ENCODE data around the gene CYP2A6. TPM values are rescaled to one million over a fixed set of nuclear protein-coding genes. Genes with fewer than 3 reads are reported as not detected.
"Not testable (repeated sequence)": the region's sequence is repeated elsewhere in the genome, so short reads cannot be mapped to it uniquely, and the experiment has no call there.

Gene CYP2A6
- total RNA-seq, 1 donor from 2014 or later, result not detected

DNA sequence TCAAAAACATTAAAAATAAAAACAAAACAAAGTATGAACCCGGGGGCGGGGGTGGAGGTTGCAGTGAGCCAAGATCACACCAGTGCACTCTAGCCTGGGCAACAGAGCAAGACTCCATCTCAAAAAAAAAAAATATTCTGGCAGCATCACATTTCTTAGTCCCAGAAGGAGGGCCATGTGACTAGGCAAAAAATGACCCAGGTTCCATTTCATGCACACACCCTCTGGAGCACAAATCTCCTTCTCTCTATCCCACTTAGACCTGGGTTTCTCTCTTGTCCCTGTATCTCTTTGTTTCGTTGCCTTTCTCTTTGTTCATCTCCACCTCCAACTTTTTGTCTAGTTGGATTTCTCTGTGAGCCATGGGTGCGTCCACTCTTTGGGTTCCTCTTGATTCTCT is 37.9 kb upstream of the CYP2A6 start:
- ATAC-seq (ENCODE audit: low read depth) (no peak), DNase-seq (no peak)
- no peaks in the 10 kb centered on the region for H3K36me3 Mint-ChIP-seq (ENCODE audit: low read depth)
- ChIA-PET CTCF (no interaction called here), POLR2A (no interaction called here)
- intact Hi-C loops (cut with micrococcal nuclease), result no loop called here
- no peaks in the 10 kb centered on the region for H3K9me3 Mint-ChIP-seq
- H3K27me3 Mint-ChIP-seq, result peaks cover 24% of the 10 kb centered on the region
- no peak overlapping the region for H3K4me3 Mint-ChIP-seq
- no peak overlapping the region for H3K27ac Mint-ChIP-seq
- H3K4me1 Mint-ChIP-seq, result no peaks in the 10 kb centered on the region
- TF ChIP-seq, protein P1, sequence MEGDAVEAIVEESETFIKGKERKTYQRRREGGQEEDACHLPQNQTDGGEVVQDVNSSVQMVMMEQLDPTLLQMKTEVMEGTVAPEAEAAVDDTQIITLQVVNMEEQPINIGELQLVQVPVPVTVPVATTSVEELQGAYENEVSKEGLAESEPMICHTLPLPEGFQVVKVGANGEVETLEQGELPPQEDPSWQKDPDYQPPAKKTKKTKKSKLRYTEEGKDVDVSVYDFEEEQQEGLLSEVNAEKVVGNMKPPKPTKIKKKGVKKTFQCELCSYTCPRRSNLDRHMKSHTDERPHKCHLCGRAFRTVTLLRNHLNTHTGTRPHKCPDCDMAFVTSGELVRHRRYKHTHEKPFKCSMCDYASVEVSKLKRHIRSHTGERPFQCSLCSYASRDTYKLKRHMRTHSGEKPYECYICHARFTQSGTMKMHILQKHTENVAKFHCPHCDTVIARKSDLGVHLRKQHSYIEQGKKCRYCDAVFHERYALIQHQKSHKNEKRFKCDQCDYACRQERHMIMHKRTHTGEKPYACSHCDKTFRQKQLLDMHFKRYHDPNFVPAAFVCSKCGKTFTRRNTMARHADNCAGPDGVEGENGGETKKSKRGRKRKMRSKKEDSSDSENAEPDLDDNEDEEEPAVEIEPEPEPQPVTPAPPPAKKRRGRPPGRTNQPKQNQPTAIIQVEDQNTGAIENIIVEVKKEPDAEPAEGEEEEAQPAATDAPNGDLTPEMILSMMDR (IDR thresholded peaks at IDR 0.05), result no peak

DNA sequence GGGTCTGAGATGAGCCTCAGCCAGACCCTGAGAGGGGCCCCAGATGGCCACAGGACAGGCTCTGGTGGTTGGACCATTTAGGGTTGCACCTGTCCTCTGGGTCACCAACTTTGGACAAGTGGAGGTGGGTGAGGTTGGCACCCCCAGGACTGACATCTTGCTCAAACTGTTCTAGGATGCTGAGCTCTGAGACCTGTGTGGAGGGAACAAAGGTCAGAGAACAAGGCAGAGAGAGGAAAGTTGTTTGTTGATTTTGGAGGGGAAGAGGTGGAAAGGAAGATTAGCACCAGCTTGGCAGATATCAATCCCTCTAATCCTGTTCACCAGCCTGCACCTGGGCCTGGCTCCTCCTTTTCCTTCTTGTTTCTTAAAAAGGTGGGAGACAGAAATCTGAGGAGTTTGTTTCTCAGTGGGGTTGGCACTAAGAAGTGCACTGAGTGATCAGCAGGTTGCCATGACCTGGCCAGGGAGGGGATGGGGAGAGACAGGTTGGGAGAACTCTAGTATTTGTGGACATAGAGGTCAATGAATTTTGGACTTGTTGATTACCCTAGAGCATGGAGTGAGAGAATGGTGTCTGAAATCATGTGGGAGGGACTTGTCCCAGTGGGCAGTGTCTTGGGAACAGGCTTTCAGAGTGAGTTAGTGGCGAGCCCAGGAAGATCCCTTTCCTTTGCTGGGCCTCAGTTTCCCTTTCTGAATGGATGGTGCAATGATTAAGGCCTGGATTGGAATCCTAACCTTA is 34.1 kb upstream of the CYP2A6 start:
- ATAC-seq (ENCODE audit: low read depth); POLR2A ChIA-PET; H3K27ac Mint-ChIP-seq; H3K4me3 Mint-ChIP-seq; intact Hi-C loops (cut with micrococcal nuclease); H3K36me3 Mint-ChIP-seq (ENCODE audit: low read depth); DNase-seq; CTCF ChIA-PET; H3K4me1 Mint-ChIP-seq; H3K9me3 Mint-ChIP-seq: not testable (repeated sequence)
- H3K27me3 Mint-ChIP-seq, result peaks cover 30% of the 10 kb centered on the region

DNA sequence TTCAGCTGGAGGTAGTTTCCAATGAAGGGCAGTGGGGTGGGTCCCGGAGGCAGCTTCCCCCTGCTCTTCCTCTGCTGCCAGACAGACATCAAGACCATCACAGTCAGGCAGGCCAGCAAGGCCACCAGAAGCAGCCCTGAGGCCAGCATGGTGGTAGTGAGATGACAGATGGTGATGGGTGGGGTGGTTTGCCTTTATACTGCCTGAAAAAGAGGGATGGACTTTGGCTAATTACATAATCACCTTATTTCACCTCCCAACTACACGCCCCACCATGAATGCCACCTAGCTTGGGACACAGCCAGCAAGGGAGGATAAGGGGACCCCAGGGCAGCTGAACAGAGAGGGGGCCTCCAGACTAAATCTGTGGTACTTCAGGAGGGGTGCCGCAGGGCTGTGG is 31.8 kb upstream of the CYP2A6 start, which contains the start of gene CYP2A7:
TSS of gene CYP2A7 (minus strand) at position 170 of the 400 bp plus-strand sequence. CDS start at position 149, 21 bp downstream.
- DNase-seq; H3K36me3 Mint-ChIP-seq (ENCODE audit: low read depth); H3K4me3 Mint-ChIP-seq; H3K27ac Mint-ChIP-seq; intact Hi-C loops (cut with micrococcal nuclease); CTCF ChIA-PET; H3K9me3 Mint-ChIP-seq; POLR2A ChIA-PET; H3K4me1 Mint-ChIP-seq; ATAC-seq (ENCODE audit: low read depth): not testable (repeated sequence)
- peaks cover 30% of the 10 kb centered on the region for H3K27me3 Mint-ChIP-seq

DNA sequence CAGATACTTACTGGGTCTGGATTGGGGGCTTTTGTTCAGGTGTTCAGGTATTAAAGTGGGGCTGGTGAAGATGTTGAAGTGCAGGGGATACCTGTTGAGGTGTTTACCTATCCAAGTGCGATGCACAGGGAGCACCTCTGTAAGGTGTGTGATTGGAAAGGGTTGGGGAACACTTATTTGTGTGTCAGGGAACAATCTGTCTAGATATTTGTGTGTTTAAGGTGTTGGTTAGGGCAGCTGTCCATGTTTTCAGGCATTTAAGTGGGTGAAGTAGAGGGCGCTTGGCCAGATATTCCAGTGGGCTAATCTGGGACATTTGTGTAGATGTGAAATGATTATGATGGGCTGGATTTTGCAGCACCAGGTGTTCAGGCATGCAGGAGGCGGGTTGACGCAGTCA is 29.1 kb upstream of the CYP2A6 start:
- H3K27ac Mint-ChIP-seq; H3K36me3 Mint-ChIP-seq (ENCODE audit: low read depth); DNase-seq; POLR2A ChIA-PET; ATAC-seq (ENCODE audit: low read depth); H3K9me3 Mint-ChIP-seq; H3K4me1 Mint-ChIP-seq; intact Hi-C loops (cut with micrococcal nuclease); CTCF ChIA-PET; H3K4me3 Mint-ChIP-seq: not testable (repeated sequence)
- peaks cover 29% of the 10 kb centered on the region for H3K27me3 Mint-ChIP-seq

DNA sequence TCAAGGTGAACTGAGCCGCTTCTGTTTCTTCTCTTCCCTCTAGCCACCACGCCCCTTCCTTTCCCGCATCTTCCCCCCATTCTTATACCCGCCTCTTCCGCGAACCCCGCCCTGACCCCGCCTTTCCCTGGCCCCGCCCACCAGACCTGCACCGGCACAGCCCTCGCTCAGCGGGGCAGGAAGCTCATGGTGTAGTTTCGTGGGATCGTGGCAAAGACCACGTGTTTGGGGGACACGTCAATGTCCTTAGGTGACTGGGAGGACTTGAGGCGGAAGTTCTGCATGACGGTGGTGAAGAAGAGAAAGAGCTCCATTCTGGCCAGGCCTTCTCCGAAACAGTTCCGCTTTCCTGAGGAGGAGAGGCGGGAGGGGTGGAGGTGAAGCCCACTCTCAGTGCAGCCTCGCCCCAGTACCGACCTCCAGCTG is 25.3 kb upstream of the CYP2A6 start:
- H3K36me3 Mint-ChIP-seq (ENCODE audit: low read depth); POLR2A ChIA-PET: not testable (repeated sequence)
- peak overlapping the region; percentile 32 for H3K27ac Mint-ChIP-seq

DNA sequence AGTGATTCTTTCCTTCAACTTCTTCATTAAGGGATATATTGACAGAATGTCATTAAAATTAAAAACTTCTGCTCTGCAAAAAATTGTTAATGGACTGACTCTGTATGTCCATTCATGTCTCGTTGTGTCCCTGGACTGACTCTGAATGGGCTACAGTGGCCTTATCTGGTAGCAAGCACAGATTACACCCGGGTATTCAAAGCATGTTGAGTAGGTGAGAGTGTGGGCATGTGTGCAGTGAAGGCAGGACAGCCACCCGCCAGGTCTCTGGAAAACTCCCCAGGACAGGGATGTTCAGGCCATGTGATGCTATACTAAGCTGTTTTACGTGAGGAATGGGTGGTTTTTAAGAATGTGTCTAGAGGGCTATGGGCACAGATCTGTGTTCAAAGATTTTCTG is 24.6 kb upstream of the CYP2A6 start:
- intact Hi-C loops (cut with micrococcal nuclease); POLR2A ChIA-PET; H3K27ac Mint-ChIP-seq: not testable (repeated sequence)

More for the DNA sequence above, 25.3 kb upstream of the CYP2A6 start:
- Mint-ChIP-seq H3K4me3 (peak overlapping the region; percentile 82), H3K27me3 (peaks cover 38% of the 10 kb centered on the region)
- H3K4me1 Mint-ChIP-seq; CTCF ChIA-PET; intact Hi-C loops (cut with micrococcal nuclease); H3K9me3 Mint-ChIP-seq: not testable (repeated sequence)
- ATAC-seq (ENCODE audit: low read depth), result peak; percentile 96
- peak; percentile 61 for DNase-seq

DNA sequence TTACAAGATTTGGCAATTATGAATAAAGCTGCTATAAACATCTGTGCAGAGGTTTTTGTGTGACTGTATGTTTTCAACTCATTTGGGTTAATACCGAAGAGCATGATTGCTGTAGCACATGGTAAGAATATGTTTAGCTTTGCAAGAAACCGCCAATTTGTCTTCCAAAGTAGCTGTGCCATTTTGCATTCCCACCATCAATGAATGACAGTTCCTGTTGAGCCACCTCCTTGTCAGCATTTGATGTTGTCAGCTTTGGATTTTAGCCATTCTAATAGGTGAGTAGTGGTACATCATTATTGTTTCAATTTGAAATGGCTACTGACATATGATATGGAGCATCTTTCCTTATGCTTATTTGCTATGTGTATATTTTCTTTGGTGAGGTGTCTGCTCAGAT is 23.6 kb upstream of the CYP2A6 start:
- H3K27ac Mint-ChIP-seq; CTCF ChIA-PET; H3K4me1 Mint-ChIP-seq; intact Hi-C loops (cut with micrococcal nuclease); H3K36me3 Mint-ChIP-seq (ENCODE audit: low read depth); DNase-seq; POLR2A ChIA-PET; H3K9me3 Mint-ChIP-seq; ATAC-seq (ENCODE audit: low read depth); H3K4me3 Mint-ChIP-seq: not testable (repeated sequence)
- peaks cover 35% of the 10 kb centered on the region for H3K27me3 Mint-ChIP-seq

More for the DNA sequence above, 24.6 kb upstream of the CYP2A6 start:
- DNase-seq; ATAC-seq (ENCODE audit: low read depth); H3K36me3 Mint-ChIP-seq (ENCODE audit: low read depth); H3K9me3 Mint-ChIP-seq; CTCF ChIA-PET; H3K4me1 Mint-ChIP-seq: not testable (repeated sequence)
- H3K4me3 Mint-ChIP-seq, result peak overlapping the region; percentile 82
- peaks cover 42% of the 10 kb centered on the region for H3K27me3 Mint-ChIP-seq

DNA sequence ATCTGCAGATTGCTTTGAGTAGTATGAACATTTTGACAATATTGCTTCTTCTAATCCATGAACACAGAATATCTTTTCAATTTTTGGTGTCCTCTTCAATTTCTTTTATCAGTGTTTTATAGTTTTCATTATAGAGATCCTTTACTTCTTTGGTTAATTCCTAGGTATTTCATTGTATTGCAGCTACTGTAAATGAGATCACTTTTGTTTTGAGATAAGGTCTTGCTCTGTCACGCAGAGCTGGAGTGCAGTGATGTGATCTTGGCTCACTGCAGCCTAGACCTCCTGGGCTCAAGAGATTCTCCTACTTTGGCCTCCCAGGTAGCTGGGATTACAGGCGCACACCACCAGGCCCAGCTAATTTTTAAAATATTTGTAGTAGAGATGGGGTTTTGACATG is 22.0 kb upstream of the CYP2A6 start:
- peaks cover 2% of the 10 kb centered on the region for H3K36me3 Mint-ChIP-seq (ENCODE audit: low read depth)
- H3K4me3 Mint-ChIP-seq, result no peak overlapping the region
- DNase-seq (no peak), ATAC-seq (ENCODE audit: low read depth) (no peak)
- TF ChIP-seq, protein P1 (IDR thresholded peaks at IDR 0.05), result no peak
- peaks cover 4% of the 10 kb centered on the region for H3K9me3 Mint-ChIP-seq
- CTCF ChIA-PET, result no interaction called here
- intact Hi-C loops (cut with micrococcal nuclease), result no loop called here
- POLR2A ChIA-PET, result no interaction called here
- peaks cover 7% of the 10 kb centered on the region for H3K4me1 Mint-ChIP-seq
- peaks cover 32% of the 10 kb centered on the region for H3K27me3 Mint-ChIP-seq
- no peak overlapping the region for H3K27ac Mint-ChIP-seq
